Astrocyte of the spinal cord (primary cell): ENCODE measurements around the gene PTGS1.

Source experiments
- DNase-seq: peaks from one replicate; pipeline ENCODE4 v3.0.0; 2011; ENCODE audit warnings: low read depth, low spot score
- H3K4me3 ChIP-seq: 2 replicates; pipeline ENCODE4 v1.5.1; 2011; ENCODE audit warnings: low read depth, mild to moderate bottlenecking, low read length, moderate library complexity
- in situ Hi-C: cut with HindIII; loops from 2 replicates; pipeline ENCODE4 v1.10.0; 2017; ENCODE audit warnings: low sequenced_read_pairs
- TF ChIP-seq, protein P1 (sequence below): IDR thresholded peaks from 2 replicates; pipeline ENCODE4 v1.5.1; 2012; ENCODE audit warnings: low read depth, mild to moderate bottlenecking, low read length, inconsistent platforms

Gene PTGS1

DNA sequence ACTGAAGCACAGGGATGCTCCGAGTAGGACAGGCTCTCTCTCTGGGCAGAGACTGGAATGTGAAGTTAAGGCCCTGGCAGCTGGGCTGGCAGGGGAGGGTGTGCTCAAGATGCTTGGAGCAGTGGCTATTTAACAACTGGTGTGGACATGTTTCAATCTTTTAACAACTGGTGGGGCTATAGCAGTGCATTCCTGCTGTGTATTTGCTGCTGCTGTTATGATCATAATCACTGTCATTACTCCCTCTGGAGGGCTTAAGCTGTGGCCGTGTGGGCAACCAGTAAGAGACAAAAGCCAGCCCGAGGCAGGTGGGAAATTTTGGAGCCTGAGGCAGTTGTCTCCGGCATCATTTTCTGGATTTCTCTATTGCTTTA lies 33.3 kb upstream of the PTGS1 start:
- H3K4me3 ChIP-seq: no peak overlapping the region
- no peak for DNase-seq
- TF ChIP-seq, protein P1, sequence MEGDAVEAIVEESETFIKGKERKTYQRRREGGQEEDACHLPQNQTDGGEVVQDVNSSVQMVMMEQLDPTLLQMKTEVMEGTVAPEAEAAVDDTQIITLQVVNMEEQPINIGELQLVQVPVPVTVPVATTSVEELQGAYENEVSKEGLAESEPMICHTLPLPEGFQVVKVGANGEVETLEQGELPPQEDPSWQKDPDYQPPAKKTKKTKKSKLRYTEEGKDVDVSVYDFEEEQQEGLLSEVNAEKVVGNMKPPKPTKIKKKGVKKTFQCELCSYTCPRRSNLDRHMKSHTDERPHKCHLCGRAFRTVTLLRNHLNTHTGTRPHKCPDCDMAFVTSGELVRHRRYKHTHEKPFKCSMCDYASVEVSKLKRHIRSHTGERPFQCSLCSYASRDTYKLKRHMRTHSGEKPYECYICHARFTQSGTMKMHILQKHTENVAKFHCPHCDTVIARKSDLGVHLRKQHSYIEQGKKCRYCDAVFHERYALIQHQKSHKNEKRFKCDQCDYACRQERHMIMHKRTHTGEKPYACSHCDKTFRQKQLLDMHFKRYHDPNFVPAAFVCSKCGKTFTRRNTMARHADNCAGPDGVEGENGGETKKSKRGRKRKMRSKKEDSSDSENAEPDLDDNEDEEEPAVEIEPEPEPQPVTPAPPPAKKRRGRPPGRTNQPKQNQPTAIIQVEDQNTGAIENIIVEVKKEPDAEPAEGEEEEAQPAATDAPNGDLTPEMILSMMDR: no peak
- in situ Hi-C loops: no loop called here

DNA sequence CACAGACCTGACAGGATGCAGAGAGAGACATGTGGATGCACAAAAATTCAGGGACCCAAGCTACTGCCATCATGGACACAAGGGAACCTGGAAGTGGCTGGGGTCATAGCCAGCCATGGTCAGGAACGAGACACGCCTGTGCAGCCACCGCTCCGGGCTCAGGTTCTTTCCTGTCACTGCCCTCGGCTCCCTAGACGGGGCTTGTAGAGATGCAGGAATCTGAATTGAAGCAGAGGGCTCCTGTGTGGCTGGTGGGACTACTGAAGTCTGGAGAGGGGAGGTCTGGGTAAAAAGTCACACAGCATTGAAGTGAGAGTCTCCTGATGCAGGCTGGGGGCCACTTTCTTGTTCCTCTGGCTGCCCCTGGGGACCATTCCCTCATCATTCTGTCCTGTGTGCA lies 32.3 kb upstream of the PTGS1 start:
- no peak overlapping the region for H3K4me3 ChIP-seq
- in situ Hi-C loops: no loop called here
- TF ChIP-seq, protein P1: no peak
- DNase-seq: no peak

DNA sequence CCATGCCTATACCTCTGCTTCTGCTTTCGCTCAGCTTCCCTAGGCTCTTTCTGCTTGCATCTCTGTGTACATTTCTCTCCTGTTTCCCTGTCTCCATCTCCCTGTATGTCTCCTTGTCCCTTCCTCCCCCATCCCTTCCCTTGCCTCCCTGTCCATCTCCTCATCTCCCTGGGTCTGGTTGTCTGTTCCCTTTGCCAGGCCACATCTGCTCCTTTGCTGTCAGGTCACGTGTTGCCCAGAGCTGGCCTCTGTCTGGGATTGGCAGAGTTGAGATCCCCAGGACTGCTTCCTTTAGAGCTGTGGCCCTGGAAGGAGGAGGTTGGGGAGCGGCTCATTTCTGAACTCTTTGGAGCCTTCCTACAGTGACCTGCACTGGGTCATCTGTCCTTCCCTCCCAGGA lies 31.8 kb upstream of the PTGS1 start:
- TF ChIP-seq, protein P1: no peak
- DNase-seq: no peak
- no peak overlapping the region for H3K4me3 ChIP-seq
- in situ Hi-C loops: no loop called here

DNA sequence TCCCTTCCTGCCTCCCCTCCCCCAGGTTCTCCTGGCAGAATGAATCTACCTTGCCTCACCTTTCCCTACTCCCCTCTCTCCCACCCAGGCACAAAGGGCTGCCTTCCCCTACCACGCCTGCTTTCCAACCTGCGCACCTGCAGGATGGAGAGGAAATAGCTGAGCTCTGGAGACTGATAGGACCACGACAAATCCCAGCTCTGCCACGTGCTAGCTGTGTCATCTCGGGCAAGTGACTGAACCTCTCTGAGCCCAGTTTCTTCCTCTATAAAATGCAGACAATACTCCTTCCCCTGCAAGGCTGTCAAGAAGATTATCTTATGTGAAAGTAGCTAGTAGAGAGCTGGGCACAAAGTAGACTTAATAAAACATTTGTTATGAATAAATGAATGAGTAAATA lies 31.2 kb upstream of the PTGS1 start:
- in situ Hi-C loops: no loop called here
- no peak for DNase-seq
- H3K4me3 ChIP-seq: no peak overlapping the region
- TF ChIP-seq, protein P1: no peak

DNA sequence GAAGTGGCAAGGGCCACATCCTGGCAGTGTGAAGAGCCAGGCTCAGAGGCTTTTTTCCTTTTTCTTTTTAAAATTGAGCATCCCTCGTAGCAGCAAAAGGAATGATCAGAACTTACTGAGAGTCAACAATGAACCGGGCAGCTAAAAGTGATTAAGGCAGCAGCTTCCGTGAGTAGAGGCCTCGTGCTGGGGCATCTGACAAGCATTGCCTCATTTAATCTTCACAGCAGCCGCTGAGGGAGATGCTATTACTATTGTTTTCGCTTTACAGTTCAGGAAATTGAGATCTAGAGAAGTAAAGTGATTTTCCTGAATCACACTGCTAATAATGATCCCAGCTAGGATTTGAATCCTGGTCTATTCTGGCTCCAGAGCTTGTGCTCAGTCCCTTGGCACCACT lies 30.7 kb upstream of the PTGS1 start:
- no peak overlapping the region for H3K4me3 ChIP-seq
- in situ Hi-C loops: no loop called here
- TF ChIP-seq, protein P1: no peak
- DNase-seq: no peak

DNA sequence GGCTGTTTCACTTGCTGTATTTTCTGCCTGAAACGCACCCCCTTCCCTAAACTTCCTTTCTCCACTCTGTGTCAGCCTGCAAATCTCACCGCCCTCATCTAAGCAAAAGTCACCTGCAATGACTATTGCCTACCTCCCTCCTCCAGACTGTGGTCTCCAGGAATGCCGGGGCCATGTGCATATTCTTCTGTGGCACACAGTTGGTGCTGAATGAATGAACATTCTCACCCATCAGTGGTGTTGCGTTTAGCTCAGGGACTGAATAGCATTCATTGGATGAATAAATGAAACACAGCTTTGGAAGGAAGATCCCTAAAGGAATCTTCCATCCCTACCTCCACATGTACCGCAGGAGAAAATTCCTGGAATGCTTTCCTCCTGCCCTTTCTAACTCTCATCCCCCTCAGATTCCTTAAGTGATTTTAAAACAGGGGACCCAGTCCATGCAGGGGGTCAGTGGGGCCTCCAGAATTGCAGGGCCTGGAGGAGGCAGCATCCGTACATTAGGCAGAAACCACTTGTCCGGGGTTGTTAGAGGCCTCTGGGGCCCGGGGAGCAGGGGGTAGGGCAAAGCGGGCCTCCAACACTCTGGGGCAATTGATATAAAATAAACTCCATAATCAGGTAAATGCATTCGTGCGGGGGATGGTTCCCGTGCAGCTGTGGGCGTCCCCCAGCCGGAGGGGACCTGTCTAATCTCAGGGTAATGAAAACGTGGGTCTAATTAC lies 28.3 kb upstream of the PTGS1 start:
- no peak overlapping the region for H3K4me3 ChIP-seq
- TF ChIP-seq, protein P1: no peak
- in situ Hi-C loops: no loop called here
- DNase-seq: no peak
